DND-41 (cell line): ENCODE results near the gene CKS1B.

Experiments
- EZH2 ChIP-seq: IDR thresholded peaks from 3 replicates; pipeline ENCODE4 v1.6.1; 2012; ENCODE audit warnings: borderline replicate concordance, low read depth, mild to moderate bottlenecking, moderate library complexity, low read length, inconsistent platforms; ENCODE audit not compliant: severe bottlenecking
- TF ChIP-seq, protein P1 (sequence below): IDR thresholded peaks from 2 replicates; pipeline ENCODE4 v1.5.1; 2012; ENCODE audit warnings: borderline replicate concordance, low read length, moderate library complexity, mild to moderate bottlenecking; ENCODE audit not compliant: poor library complexity, severe bottlenecking; ENCODE audit errors: extremely low read depth

DNA sequence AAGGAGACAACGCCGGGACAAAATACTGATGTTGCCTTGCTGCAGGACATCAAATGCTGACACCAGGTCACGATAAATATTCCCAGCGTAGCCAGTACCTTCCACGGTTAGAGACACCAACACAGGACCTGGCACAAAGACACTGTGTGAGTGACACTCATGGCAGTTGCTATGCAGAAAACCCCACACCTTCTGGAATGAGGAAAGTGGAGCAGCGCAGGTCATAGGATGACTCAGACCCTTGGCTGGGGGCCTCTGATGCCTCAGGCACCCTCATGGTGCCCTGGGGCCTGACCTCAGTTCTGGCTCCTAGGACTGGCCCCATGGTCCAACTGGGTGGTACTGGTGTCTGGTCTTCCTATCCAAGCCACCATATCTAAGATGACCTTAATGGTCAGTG lies 52.1 kb downstream of the CKS1B start:
- TF ChIP-seq, protein P1, sequence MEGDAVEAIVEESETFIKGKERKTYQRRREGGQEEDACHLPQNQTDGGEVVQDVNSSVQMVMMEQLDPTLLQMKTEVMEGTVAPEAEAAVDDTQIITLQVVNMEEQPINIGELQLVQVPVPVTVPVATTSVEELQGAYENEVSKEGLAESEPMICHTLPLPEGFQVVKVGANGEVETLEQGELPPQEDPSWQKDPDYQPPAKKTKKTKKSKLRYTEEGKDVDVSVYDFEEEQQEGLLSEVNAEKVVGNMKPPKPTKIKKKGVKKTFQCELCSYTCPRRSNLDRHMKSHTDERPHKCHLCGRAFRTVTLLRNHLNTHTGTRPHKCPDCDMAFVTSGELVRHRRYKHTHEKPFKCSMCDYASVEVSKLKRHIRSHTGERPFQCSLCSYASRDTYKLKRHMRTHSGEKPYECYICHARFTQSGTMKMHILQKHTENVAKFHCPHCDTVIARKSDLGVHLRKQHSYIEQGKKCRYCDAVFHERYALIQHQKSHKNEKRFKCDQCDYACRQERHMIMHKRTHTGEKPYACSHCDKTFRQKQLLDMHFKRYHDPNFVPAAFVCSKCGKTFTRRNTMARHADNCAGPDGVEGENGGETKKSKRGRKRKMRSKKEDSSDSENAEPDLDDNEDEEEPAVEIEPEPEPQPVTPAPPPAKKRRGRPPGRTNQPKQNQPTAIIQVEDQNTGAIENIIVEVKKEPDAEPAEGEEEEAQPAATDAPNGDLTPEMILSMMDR: no peak
- TF ChIP-seq EZH2: no peak
